Measurements from ENCODE around the gene FOXJ3.

The FOXJ3 gene

GRCh38 chr1:42177541-42177981, 157.5 kb downstream of the FOXJ3 start:
- Mint-ChIP-seq H3K9me3 (no peaks in the 10 kb centered on the region), H3K4me1 (peaks cover 50% of the 10 kb centered on the region), H3K4me3 (peak overlapping the region in 1 of 3 experiments; percentile 21), H3K27ac (peak overlapping the region; percentile 45 to 75 (median 73)), H3K36me3 (ENCODE audit: low read depth) (peaks cover 14% of the 10 kb centered on the region), H3K27me3 (ENCODE audit: low read depth) (no peaks in the 10 kb centered on the region)
- TF ChIP-seq CTCF (IDR thresholded peaks at IDR 0.05; ENCODE audit: unreplicated experiment in 3 of 3) = no peak

DNA sequence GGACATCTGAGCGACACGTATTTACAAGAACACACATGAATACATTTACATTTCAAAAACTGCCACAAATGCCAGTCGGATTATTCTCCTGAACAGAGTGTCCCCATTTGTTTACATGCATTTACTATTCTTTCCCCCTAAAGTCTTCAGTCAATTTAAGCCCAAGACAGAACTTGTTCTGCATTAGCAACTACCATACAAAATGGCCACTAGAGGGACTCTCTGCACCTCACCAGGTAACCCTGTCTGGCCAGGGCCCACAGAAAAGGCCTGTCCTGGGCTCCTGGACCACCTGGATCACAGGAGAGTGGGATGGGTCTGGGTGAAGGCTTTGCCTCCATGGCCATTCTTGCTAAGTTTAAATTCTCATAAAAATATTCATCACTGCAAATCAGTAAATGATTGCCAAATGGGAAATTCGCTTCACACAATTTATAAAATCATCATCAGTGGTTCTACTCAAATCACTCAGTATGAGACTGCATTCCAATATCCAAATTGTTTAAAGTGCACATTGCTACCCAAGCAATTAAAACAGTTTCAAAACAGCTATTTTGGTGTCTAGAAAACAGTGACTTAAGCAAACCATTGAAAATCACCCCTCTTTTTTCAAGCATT, 158.0 kb downstream of the FOXJ3 start:
- no peaks in the 10 kb centered on the region for H3K9me3 Mint-ChIP-seq
- peak; percentile 62 to 79 (median 70) for TF ChIP-seq CTCF (IDR thresholded peaks at IDR 0.05; ENCODE audit: unreplicated experiment in 3 of 3)
- H3K4me1 Mint-ChIP-seq = peaks cover 55% of the 10 kb centered on the region
- H3K4me3 Mint-ChIP-seq = no peak overlapping the region
- H3K36me3 Mint-ChIP-seq (ENCODE audit: low read depth) = peaks cover 14% of the 10 kb centered on the region
- peak overlapping the region in 1 of 3 experiments; percentile 75 for H3K27ac Mint-ChIP-seq
- no peaks in the 10 kb centered on the region for H3K27me3 Mint-ChIP-seq (ENCODE audit: low read depth)

- no peaks in the 10 kb centered on the region for H3K27me3 Mint-ChIP-seq (ENCODE audit: low read depth)
- H3K4me1 Mint-ChIP-seq = peaks cover 65% of the 10 kb centered on the region
- H3K27ac Mint-ChIP-seq = no peak overlapping the region
- no peak overlapping the region for H3K4me3 Mint-ChIP-seq
- TF ChIP-seq CTCF (IDR thresholded peaks at IDR 0.05; ENCODE audit: unreplicated experiment in 3 of 3) = no peak
- peaks cover 9% of the 10 kb centered on the region for H3K36me3 Mint-ChIP-seq (ENCODE audit: low read depth)
- no peaks in the 10 kb centered on the region for H3K9me3 Mint-ChIP-seq
Measured at GRCh38 chr1:42175314-42176054, 159.6 kb downstream of the FOXJ3 start.

DNA sequence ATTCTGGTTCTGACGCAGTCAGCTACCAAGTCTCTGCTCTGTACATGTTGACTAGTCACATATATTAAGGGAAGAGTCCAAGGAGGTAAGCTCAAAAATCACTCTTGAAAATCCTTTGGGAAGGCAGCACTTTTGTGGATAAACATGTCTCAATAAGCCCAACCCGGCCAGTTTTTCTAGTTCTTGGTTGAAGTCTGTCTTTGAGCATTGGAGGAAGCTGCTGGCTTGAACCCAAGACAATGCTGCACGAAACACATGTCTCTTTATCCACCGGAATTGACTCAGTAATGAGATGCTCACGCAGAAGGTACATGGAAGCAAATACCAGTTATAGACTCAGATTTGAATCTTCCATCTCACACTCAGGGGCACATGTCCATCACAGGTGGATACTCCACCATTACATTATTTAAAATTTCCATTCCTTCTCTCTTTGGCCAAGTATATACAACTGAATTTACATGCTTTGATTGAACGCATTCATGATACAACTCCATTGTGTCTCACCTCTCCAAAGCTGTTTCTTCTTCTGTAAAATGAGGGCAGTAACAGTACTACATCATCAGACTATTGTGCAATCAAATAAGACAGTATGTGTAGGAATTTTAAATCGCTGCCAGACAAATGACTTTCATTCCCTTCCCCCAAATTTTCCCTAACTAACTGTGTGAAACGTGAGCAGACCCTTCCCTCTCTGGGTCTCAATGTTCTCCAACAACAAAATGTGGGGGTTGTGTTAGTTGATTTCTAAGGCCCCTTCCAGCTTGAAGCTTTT, 160.9 kb downstream of the FOXJ3 start:
- no peak for TF ChIP-seq CTCF (IDR thresholded peaks at IDR 0.05; ENCODE audit: unreplicated experiment in 3 of 3)
- Mint-ChIP-seq H3K4me1 (peaks cover 56% of the 10 kb centered on the region), H3K27ac (peak overlapping the region in 1 of 3 experiments; percentile 10), H3K36me3 (ENCODE audit: low read depth) (peaks cover 3% of the 10 kb centered on the region), H3K4me3 (no peak overlapping the region), H3K9me3 (no peaks in the 10 kb centered on the region), H3K27me3 (ENCODE audit: low read depth) (no peaks in the 10 kb centered on the region)

DNA sequence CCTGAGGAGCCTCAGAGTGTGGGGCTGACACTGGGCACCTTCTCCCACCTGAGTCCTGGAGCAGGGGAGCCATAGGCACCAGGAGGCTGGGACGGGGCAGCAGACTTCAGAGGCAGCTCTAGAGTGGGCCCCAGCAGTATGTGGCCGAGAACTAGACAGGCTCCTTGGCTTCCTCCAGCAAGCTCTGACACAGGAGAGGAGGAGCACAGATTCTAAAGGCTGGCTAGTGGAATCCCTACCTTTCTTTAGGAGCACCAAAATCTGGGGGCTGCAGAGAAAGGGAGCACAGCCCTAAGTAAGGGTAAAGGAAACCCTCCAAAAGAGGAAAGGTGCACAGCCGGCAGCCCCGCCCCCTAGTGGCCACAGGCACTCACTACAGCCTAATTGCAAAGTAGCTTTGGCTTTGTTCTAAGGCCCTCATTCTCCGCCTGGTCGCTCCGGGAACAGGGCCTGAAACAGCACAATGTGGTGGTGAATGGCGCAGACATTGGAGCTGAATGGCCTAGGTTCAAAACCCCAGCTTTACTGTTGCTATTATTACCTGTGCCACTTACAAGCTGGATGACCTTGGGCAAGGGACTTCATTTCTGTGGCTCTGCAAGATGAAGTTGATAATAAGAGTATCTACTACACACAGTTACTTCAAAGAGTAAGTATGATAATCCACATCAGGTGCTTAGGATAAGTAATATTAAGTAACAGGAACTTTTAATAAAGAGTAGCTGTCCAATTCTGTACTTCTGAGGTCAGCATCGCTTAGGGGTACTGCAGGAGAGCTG, 161.7 kb downstream of the FOXJ3 start:
- Mint-ChIP-seq H3K4me3 (no peak overlapping the region), H3K4me1 (peaks cover 52% of the 10 kb centered on the region), H3K36me3 (ENCODE audit: low read depth) (peaks cover 3% of the 10 kb centered on the region), H3K27ac (peak overlapping the region in 1 of 3 experiments; percentile 10), H3K9me3 (no peaks in the 10 kb centered on the region), H3K27me3 (ENCODE audit: low read depth) (no peaks in the 10 kb centered on the region)
- peak; percentile 94 for TF ChIP-seq CTCF (IDR thresholded peaks at IDR 0.05; ENCODE audit: unreplicated experiment in 3 of 3)

Measured in nephron (organoid).